HG03521 (cell line): Measurements from ENCODE around the gene SEC24B.
"Not testable (repeated sequence)": the region's sequence is repeated elsewhere in the genome, so short reads cannot be mapped to it uniquely, and the experiment has no call there.

ENCODE experiments used
- ATAC-seq: cut with Tn5 transposase; IDR thresholded peaks from one replicate; pipeline ENCODE4 v1.9.1; 2021; ENCODE audit warnings: mild to moderate bottlenecking, moderate library complexity; ENCODE audit not compliant: unreplicated experiment

The SEC24B gene

DNA sequence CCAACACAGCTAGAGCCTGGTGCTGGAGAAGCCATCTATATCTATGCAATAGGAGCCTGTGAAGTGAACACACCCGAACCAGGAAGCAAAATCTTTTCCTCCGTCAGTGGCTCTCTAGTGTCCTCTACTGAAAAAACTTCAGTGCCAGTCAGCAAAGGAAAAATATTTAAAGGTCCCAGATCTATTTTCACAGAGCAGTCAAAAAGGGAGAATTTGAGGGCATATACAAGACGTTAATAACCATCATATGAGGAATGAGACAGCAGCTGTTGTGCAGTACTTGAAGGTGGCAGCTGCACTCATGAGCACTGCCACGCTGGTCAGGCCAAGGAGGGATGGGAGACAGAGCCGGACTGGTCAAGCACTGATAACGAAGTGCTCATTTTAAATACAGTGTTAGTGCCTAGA is 140.8 kb downstream of the SEC24B start:
- ATAC-seq, result no peak

DNA sequence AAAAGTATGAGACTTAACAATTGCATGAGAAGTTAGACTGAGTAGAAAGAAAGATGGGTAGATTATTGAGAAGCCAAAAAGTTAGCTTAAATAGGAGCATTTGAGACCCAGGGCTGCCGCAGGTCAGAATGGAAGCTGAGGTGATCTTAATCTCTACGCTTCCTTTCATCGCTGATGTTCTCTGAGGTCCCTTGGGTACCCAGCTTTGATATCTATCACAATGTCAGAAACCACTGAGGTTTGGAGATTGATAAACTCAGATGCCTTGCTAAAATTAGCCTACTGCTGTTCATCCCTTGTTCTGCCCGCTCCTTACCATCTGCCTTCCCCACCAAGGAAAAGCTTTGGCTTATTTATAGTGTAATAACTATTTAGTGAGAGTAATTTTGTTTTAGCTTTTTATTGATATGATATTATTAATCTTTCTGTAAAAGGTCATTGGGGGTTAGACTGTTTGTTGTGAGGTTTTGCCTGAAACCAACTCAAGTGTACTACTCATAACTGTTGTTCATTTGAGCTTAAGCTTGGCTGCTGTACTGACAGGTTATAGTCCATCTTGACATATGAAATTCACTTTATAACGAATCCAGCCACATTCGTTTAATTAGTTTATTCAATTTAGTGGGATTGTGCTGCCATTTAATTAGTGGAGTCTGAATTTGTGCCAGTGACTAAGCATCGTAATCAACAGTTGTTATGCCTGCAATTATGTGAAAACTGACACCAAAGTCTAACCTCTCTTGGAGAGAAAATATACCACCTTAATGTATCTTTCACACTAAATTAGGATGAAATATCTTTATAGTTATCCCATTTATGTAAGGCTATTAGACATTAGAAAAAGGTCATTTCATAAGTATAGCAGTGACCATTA is 141.6 kb downstream of the SEC24B start:
- ATAC-seq, result no peak

DNA sequence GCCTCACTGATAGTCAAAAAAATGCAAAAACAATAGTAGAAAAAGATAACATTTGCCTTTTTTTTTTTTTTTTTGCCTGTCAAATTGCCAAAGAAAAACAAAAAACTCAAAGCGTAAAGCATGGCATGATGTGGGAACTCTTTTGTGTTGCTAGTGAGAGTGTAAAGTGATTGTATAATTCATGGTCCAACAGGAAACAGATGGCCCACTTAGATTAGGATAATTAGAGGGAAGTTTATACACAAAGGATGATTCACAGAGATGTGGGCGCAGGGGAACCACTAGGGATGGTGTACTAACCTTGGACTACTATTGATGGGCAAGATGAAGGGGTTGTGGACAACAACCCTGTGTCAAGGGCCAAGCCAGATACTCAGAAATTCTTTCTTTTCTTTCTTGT is 142.8 kb downstream of the SEC24B start:
- no peak for ATAC-seq

DNA sequence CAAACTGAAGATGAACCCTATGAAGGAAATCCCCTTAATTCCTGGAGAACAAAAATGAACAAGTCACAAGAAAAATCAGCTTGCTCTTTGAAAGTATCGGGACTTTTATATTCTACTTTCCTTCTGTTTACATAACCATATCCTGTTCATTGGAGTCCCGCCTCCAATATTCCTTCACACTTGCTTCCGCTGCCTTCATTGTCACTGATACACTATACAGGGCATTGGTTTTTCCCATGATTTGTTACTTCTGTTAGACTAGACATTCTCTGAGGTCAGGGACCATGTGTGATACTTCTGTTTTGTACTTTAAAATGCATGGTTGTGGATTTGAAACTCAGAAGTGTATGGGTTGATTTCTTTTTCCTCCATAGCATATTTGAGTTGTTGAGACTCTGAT is 145.2 kb downstream of the SEC24B start:
- no peak for ATAC-seq

DNA sequence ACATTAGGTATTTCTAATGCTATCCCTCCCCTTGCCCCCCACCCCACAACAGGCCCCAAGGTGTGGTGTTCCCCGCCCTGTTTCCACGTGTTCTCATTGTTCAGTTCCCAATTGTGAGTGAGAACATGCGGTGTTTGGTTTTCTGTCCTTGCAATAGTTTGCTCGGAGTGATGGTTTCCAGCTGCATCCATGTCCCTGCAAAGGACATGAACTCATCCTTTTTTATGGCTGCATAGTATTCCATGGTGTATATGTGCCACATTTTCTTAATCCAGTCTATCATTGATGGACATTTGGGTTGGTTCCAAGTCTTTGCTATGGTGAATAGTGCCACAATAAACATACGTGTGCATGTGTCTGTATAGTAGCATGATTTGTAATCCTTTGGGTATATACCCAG is 146.4 kb downstream of the SEC24B start:
- not testable (repeated sequence) for ATAC-seq

DNA sequence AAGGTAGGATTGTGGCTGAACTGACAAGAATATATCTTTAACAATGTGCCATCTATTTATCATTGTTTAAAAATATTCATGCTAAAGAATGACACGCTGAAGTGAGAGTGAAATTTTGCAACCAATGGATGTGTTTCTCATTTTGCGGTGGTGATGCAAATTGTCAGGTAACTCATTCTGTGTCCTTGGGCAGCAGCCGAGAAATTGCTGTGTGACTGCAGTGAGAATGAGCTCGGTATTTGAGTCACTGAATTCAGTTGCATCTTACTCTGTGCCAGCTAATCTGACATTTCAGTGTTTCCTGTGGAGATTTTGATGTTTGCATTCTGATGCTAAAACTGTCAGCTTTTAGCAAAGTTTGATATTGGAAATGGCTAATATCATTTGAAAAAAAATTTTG is 154.6 kb downstream of the SEC24B start:
- peak; percentile 97 for ATAC-seq

DNA sequence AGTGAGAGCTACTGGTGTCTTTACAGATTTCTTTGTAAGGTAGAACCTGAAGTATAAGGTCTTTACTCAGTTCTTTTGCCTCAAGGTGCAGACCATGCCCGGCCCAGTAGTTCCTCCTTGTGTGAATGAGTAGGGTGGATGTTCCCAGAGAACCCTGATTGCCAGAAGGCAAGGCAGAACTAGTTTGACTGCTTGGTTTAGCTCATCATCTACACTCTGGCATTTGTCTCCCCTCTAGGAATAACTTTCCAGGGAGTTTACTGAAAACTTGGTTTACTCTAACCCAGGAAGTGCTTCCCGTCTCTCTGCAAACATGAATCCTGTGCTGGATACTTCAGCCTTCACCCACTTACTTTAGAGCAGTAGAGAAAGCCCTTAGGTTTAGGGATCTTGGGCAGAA is 155.5 kb downstream of the SEC24B start:
- no peak for ATAC-seq

DNA sequence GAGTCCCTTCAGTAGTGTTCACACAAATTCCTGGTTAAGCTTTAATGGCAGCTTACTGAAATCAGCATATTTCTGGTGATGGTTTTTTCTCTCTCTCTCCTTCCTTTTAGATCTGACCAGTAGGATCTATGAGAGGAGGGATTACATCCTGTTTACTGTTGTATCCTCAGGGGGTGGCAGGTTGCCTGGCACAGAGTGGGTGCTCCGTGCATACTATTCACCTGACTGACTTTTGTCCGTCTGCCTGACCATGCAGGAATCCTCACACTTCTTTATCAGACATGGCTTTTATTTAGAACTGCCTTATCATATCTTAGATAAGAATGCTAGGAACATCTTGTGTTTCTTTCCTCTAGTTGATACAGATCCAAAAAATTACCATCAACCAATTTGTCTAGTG is 156.0 kb downstream of the SEC24B start:
- ATAC-seq, result no peak
